Embryonic facial prominence (tissue), 1 donor: ENCODE measurements around the gene CCDC57.
"Not testable (repeated sequence)": the region's sequence is repeated elsewhere in the genome, so short reads cannot be mapped to it uniquely, and the experiment has no call there.

Source experiments
- DNase-seq: peaks from one replicate; pipeline ENCODE4 v3.0.0-alpha.2; 2016; ENCODE audit errors: extremely low spot score

CCDC57 gene

GRCh38 chr17:82202981-82203380, 9.7 kb downstream of the CCDC57 start:
- no peak for DNase-seq

GRCh38 chr17:82201498-82201910, 11.1 kb downstream of the CCDC57 start:
- no peak for DNase-seq

GRCh38 chr17:82200743-82201497, 11.7 kb downstream of the CCDC57 start:
- DNase-seq, result no peak

- no peak for DNase-seq
Observed at GRCh38 chr17:82200135-82200534, 12.5 kb downstream of the CCDC57 start.

GRCh38 chr17:82199496-82199895, 13.1 kb downstream of the CCDC57 start:
- DNase-seq, result no peak

GRCh38 chr17:82198092-82198491, 14.6 kb downstream of the CCDC57 start:
- no peak for DNase-seq

GRCh38 chr17:82195675-82196672, 16.7 kb downstream of the CCDC57 start:
- no peak for DNase-seq

- no peak for DNase-seq
Observed at GRCh38 chr17:82194765-82195164, 17.9 kb downstream of the CCDC57 start.

- DNase-seq, result no peak
Observed at GRCh38 chr17:82193520-82194220, 19.0 kb downstream of the CCDC57 start.

- not testable (repeated sequence) for DNase-seq
Observed at GRCh38 chr17:82193050-82193449, 19.6 kb downstream of the CCDC57 start.

GRCh38 chr17:82188001-82188961, 24.4 kb downstream of the CCDC57 start:
- no peak for DNase-seq

- no peak for DNase-seq
Observed at GRCh38 chr17:82187500-82187899, 25.1 kb downstream of the CCDC57 start.

GRCh38 chr17:82186221-82186620, 26.4 kb downstream of the CCDC57 start:
- no peak for DNase-seq

GRCh38 chr17:82184761-82185160, 27.9 kb downstream of the CCDC57 start:
- no peak for DNase-seq

- no peak for DNase-seq
Observed at GRCh38 chr17:82180776-82181528, 31.7 kb downstream of the CCDC57 start.

GRCh38 chr17:82179946-82180475, 32.6 kb downstream of the CCDC57 start:
- no peak for DNase-seq

- DNase-seq, result no peak
Observed at GRCh38 chr17:82179412-82179811, 33.2 kb downstream of the CCDC57 start.

- DNase-seq, result no peak
Observed at GRCh38 chr17:82178499-82179261, 34.0 kb downstream of the CCDC57 start.
